NB4 (cell line): ENCODE measurements around the gene PTPRG.

Source experiments
- CTCF ChIP-seq: IDR thresholded peaks from one replicate; pipeline ENCODE4 v1.5.1; 2012; ENCODE audit warnings: low read depth, low read length
- POLR2A ChIP-seq: IDR thresholded peaks from 2 replicates; pipeline ENCODE4 v1.6.1; 2011; ENCODE audit warnings: mild to moderate bottlenecking; ENCODE audit not compliant: insufficient read length; ENCODE audit errors: extremely low read depth

- TF ChIP-seq CTCF (no peak), POLR2A (no peak)
Observed at GRCh38 chr3:62149539-62149938, 588.2 kb downstream of the PTPRG start.
